T-cell (primary cell): Measurements from ENCODE around the gene SAC3D1. TPM values are rescaled to one million over a fixed set of nuclear protein-coding genes. Genes with fewer than 3 reads are reported as not detected.

Experiments
- ATAC-seq, 4 experiments: fragments of 200-7000 bp in 3 of 4; fragments of 150-1000 bp in 1 of 4; cut with Tn5 transposase; replicated peaks in 1 of 4; 1 replicate in 3 of 4; 2 replicates in 1 of 4; pipeline ENCODE4 v1.10.0; 2021; ENCODE audit warnings: moderate library complexity in 3 of 4, mild to moderate bottlenecking in 2 of 4, moderate number of reproducible peaks in 1 of 4
- CTCF ChIA-PET, 2 donors: fragments of 300-600 bp; sonication (Branson Sonifier 250); formaldehyde crosslinking; loops; one replicate each; lab custom pipeline; 2022; ENCODE audit warnings: antibody characterized with exemption in 2 of 2; lab: Charles Lee
- POLR2A ChIA-PET, 2 donors: fragments of 300-600 bp; sonication (Branson Sonifier 250); formaldehyde crosslinking; loops; one replicate each; lab custom pipeline; 2022; ENCODE audit warnings: antibody characterized with exemption in 2 of 2; lab: Charles Lee
- DNase-seq, 35 experiments: peaks; one replicate each; pipeline versions ENCODE4 v3.0.0 to v3.0.0-alpha.2; 2013 to 2023
- H3K27ac ChIP-seq: one replicate; pipeline ENCODE4 v1.5.1; 2013; ENCODE audit warnings: low read length
- H3K27me3 ChIP-seq, 2 experiments: replicated peaks in 1 of 2; 1 replicate in 1 of 2; 2 replicates in 1 of 2; pipeline versions ENCODE4 v1.6.1 to v1.7.0; 2013; ENCODE audit warnings: low read length in 1 of 2, mixed read lengths in 1 of 2; ENCODE audit not compliant: control insufficient read depth in 2 of 2, insufficient read depth in 2 of 2; ENCODE audit errors: extremely low read depth in 1 of 2
- H3K36me3 ChIP-seq, 2 donors: 1 replicate in 1 of 2; 2 replicates in 1 of 2; pipeline versions ENCODE4 v1.6.1 to v1.7.0; 2013; ENCODE audit warnings: low read length in 1 of 2; ENCODE audit not compliant: control insufficient read depth in 2 of 2, insufficient read depth in 1 of 2; ENCODE audit errors: extremely low read depth in 1 of 2
- H3K4me1 ChIP-seq, 2 experiments: 1 replicate in 1 of 2; 2 replicates in 1 of 2; pipeline versions ENCODE4 v1.6.1 to v1.7.0; 2013; ENCODE audit warnings: low read length in 2 of 2, mixed read lengths in 1 of 2; ENCODE audit not compliant: insufficient read depth in 2 of 2, control insufficient read depth in 1 of 2; ENCODE audit errors: extremely low read depth in 1 of 2
- H3K4me3 ChIP-seq, 2 donors: 1 replicate in 1 of 2; 2 replicates in 1 of 2; pipeline versions ENCODE4 v1.5.1 to v1.7.0; 2013; ENCODE audit warnings: mild to moderate bottlenecking in 2 of 2, low read length in 1 of 2, moderate library complexity in 1 of 2; ENCODE audit not compliant: control insufficient read depth in 1 of 2; ENCODE audit errors: extremely low read depth in 1 of 2
- H3K9me3 ChIP-seq: 2 replicates; pipeline ENCODE4 v1.7.0; 2013
- H3K27ac Mint-ChIP-seq, 2 donors: one replicate each; pipeline ENCODE4 v1.8.0; 2020 to 2021; ENCODE audit warnings: mild to moderate bottlenecking in 2 of 2, mixed read lengths in 2 of 2
- H3K27me3 Mint-ChIP-seq, 2 donors: one replicate each; pipeline ENCODE4 v1.8.0; 2021 to 2022; ENCODE audit warnings: mixed read lengths in 2 of 2
- H3K36me3 Mint-ChIP-seq: one replicate; pipeline ENCODE4 v1.8.0; 2021; ENCODE audit warnings: mixed read lengths
- H3K4me1 Mint-ChIP-seq, 3 donors: one replicate each; pipeline ENCODE4 v1.8.0; 2020 to 2022; ENCODE audit warnings: mixed read lengths in 3 of 3, mild to moderate bottlenecking in 1 of 3
- H3K4me3 Mint-ChIP-seq, 3 donors: one replicate each; pipeline ENCODE4 v1.8.0; 2020 to 2022; ENCODE audit warnings: mild to moderate bottlenecking in 3 of 3, mixed read lengths in 3 of 3, moderate library complexity in 3 of 3
- H3K9me3 Mint-ChIP-seq, 3 donors: one replicate each; pipeline ENCODE4 v1.8.0; 2020 to 2022; ENCODE audit warnings: mixed read lengths in 3 of 3
- WGBS: methylation state at CpG from one replicate; pipeline ENCODE4 v1.1.5; 2013; ENCODE audit warnings: missing lambda C conversion rate; ENCODE audit not compliant: insufficient coverage; 5-methylcytosine and 5-hydroxymethylcytosine counted together
- total RNA-seq, 35 experiments: library from RNA in 6 of 35; stranded (reverse) in 6 of 35; fragments of 120-200 nt in 1 of 35; gene quantifications; one replicate each; pipeline versions ENCODE4 v1.2.1 to v1.2.4 and lab custom pipeline; 2013 to 2026

SAC3D1 gene
- total RNA-seq: 10 to 100 TPM in 3 of 5 donors, 1 to 10 TPM in 2; 3.1 to 16.9 (median 14.5) TPM
- total RNA-seq (2013): 3.2 TPM
- total RNA-seq (lab: John Stamatoyannopoulos, UW): 0.87 to 10.9 (median 3.5) reads per million in 29 experiments

DNA sequence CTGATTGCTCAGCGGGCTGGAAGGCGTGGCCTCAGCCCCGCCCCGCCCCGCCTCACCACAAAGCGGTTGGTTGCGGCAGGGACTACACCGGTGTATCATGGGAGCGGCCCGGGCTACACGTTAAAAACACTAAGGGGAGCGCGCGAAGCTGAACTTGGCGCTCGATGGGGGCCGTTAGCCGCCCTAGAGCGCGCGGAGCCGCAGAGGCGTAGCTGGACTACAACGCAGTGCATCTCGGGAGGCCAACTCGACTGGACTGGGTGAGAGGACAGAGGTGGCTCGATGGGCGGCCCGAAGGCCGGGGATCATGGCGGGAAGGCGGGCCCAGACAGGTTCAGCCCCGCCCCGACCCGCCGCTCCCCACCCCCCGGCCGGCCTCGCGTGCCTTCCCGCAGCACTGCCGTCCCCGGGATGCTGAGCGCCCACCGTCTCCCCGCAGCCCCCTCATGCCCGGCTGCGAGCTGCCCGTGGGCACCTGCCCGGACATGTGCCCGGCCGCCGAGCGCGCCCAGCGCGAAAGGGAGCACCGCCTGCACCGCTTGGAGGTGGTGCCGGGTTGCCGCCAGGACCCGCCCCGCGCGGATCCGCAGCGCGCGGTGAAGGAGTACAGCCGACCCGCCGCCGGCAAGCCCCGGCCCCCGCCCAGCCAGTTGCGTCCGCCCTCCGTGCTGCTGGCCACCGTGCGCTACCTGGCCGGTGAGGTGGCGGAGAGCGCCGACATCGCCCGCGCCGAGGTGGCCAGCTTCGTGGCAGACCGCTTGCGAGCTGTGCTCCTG lies at the start of gene SAC3D1:
Gene SAC3D1 (plus strand): TSS at position 364 of the 776 bp plus-strand sequence. CDS start 83 bp downstream, at position 447.
- ChIA-PET CTCF (no interaction called here), POLR2A (no interaction called here)
- peaks cover 8% of the 10 kb centered on the region for H3K36me3 Mint-ChIP-seq

DNA sequence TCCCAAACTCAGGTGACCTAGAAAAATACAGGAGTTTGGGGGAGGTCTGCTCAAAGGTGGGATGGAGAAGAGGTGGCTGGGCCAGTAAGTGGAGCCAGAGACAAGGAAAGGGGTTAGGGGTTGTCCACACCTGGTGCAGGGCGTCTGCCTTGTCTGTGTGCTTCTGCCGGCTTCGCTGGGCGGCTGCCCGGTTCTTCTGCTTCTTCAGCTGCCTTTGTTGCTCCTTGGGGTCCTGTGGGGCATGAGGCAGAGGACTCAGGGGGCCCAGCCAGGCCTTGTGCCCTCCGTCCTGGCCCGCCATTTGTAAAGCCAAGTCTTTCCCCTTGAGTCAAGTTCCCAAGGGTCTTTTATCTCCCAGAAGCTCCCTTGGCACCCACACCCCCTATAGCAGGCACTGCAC lies 46.7 kb upstream of the SAC3D1 start:
- POLR2A ChIA-PET: interaction anchor here in 1 of 2 donors (0.5 kb wide), 1 partner anchor 39 kb away, joined by 4 read pairs; no protein-coding TSS in a partner anchor
- CTCF ChIA-PET: no interaction called here
- H3K36me3 ChIP-seq: no peaks in the 10 kb centered on the region
- Mint-ChIP-seq H3K4me3 (no peak overlapping the region), H3K9me3 (no peaks in the 10 kb centered on the region), H3K27ac (no peak overlapping the region), H3K36me3 (no peaks in the 10 kb centered on the region), H3K27me3 (peaks cover 1 to 4% of the 10 kb centered on the region in 2 donors), H3K4me1 (peaks cover 18 to 30% (median 22%) of the 10 kb centered on the region in 3 donors)
- no peak overlapping the region for H3K27ac ChIP-seq
- DNase-seq: no peak
- WGBS: 81% methylated on average over 5 of the region's 7 CpGs
- H3K27me3 ChIP-seq: peaks cover 0 to 29% of the 10 kb centered on the region in 2 experiments
- H3K4me3 ChIP-seq: no peak overlapping the region
- peaks cover 2 to 18% of the 10 kb centered on the region in 2 experiments for H3K4me1 ChIP-seq
- H3K9me3 ChIP-seq: no peaks in the 10 kb centered on the region
- no peak for ATAC-seq

More for the DNA sequence above, at the start of gene SAC3D1:
- Histone ChIP-seq H3K9me3 (no peaks in the 10 kb centered on the region), H3K4me3 (peak within 1 kb of the TSS; percentile 64 to 86), H3K27ac (peak within 1 kb of the TSS; percentile 76), H3K27me3 (no peaks in the 10 kb centered on the region), H3K4me1 (peaks cover 0 to 29% of the 10 kb centered on the region in 2 experiments), H3K36me3 (peaks cover 5 to 32% of the 10 kb centered on the region in 2 donors)
- WGBS: 0% methylated on average over 91 of the region's 91 CpGs
- ATAC-seq: peak; percentile 90 to 92 (median 91)
- H3K4me3 Mint-ChIP-seq: peak within 1 kb of the TSS; percentile 88 to 92 (median 91)
- peak within 1 kb of the TSS; percentile 92 to 96 for H3K27ac Mint-ChIP-seq
- no peaks in the 10 kb centered on the region for H3K27me3 Mint-ChIP-seq
- peak; percentile 59 to 90 (median 79) for DNase-seq
- H3K9me3 Mint-ChIP-seq: no peaks in the 10 kb centered on the region
- H3K4me1 Mint-ChIP-seq: peaks cover 11 to 21% (median 17%) of the 10 kb centered on the region in 3 donors

DNA sequence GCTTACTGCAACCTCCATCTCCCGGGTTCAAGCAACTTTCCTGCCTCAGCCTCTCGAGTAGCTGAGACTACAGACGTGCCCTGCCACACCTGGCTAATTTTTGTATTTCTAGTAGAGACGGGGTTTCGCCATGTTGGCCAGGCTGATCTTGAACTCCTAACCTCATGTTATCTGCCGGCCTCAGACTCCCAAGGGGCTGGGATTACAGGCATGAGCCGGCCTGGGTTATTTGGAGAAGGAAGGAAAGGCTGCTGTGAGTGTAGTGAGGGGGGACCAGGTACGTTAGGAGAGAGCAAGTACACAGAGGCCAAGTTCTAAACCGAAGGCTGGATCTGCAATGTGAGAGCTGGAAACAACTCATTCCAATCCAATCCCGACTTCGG lies 44.7 kb upstream of the SAC3D1 start:
- CTCF ChIA-PET: interaction anchor here in 1 of 2 donors (0.9 kb wide), 1 partner anchor 186 kb away, joined by 3 read pairs; no protein-coding TSS in a partner anchor
- H3K36me3 Mint-ChIP-seq: no peaks in the 10 kb centered on the region
- no peak overlapping the region for H3K4me3 Mint-ChIP-seq
- 63% methylated on average over 4 of the region's 11 CpGs for WGBS
- Histone ChIP-seq H3K4me1 (peaks cover 0 to 7% of the 10 kb centered on the region in 2 experiments), H3K27me3 (peaks cover 0 to 24% of the 10 kb centered on the region in 2 experiments), H3K4me3 (no peak overlapping the region), H3K27ac (no peak overlapping the region), H3K9me3 (no peaks in the 10 kb centered on the region), H3K36me3 (no peaks in the 10 kb centered on the region)
- no peak for ATAC-seq
- POLR2A ChIA-PET: no interaction called here
- H3K4me1 Mint-ChIP-seq: peaks cover 9 to 18% (median 12%) of the 10 kb centered on the region in 3 donors
- peaks cover 1 to 4% of the 10 kb centered on the region in 2 donors for H3K27me3 Mint-ChIP-seq
- no peak for DNase-seq
- no peaks in the 10 kb centered on the region for H3K9me3 Mint-ChIP-seq
- no peak overlapping the region for H3K27ac Mint-ChIP-seq

DNA sequence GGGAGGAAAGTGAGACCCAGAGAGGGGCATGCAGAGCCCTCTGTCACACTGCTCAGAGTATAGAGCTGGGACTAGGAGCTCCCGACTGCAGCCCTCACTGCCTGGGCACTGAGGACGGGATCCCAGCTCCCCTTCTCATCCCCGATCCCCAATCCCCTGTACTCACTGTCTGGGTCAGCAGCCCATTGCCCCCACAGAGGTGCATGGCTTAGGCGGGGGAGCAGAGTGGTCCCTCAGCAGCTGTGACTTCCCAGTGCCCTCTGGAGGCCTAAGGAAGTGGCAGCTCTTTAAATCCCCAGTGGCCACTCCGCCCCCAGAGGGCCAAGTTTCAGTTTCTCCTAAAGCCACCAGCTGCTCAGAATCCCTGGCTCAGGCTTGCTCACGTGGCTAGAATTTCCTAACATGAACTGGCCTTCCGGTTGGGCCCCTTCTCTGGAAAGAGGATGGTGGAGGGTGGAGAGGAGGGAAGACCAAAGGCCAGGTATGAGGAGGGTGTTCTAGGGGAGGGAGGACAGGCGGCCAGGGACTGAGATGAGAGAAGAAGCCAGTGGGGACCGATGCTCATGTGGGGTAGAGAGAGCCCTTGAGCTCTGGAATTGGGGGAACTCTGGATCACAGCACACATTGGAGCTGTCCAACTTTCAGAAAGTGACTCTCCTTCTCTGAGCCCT lies 44.2 kb upstream of the SAC3D1 start, which contains the start of gene BATF2:
Gene BATF2 (minus strand): TSS at position 262 of the 671 bp plus-strand sequence. CDS start 57 bp downstream, at position 205.
- Histone ChIP-seq H3K4me1 (peaks cover 0 to 7% of the 10 kb centered on the region in 2 experiments), H3K27me3 (peaks cover 0 to 28% of the 10 kb centered on the region in 2 experiments), H3K9me3 (no peaks in the 10 kb centered on the region), H3K27ac (no peak within 1 kb of the TSS), H3K4me3 (no peak within 1 kb of the TSS), H3K36me3 (no peaks in the 10 kb centered on the region)
- WGBS: 32% methylated on average over 8 of the region's 9 CpGs
- ATAC-seq: peak in 1 of 4 experiments; percentile 38
- ChIA-PET POLR2A (no interaction called here), CTCF (interaction anchor here (0.7 to 0.9 kb wide), 2 partner anchors 148 to 185 kb away, joined by 3 read pairs; no protein-coding TSS in a partner anchor)
- Mint-ChIP-seq H3K27ac (no peak within 1 kb of the TSS), H3K4me1 (peaks cover 9 to 16% (median 12%) of the 10 kb centered on the region in 3 donors), H3K9me3 (no peaks in the 10 kb centered on the region), H3K36me3 (no peaks in the 10 kb centered on the region), H3K4me3 (no peak within 1 kb of the TSS), H3K27me3 (peaks cover 1 to 4% of the 10 kb centered on the region in 2 donors)
- DNase-seq: peak in 3 of 35 experiments; percentile 3 to 23 (median 22)

DNA sequence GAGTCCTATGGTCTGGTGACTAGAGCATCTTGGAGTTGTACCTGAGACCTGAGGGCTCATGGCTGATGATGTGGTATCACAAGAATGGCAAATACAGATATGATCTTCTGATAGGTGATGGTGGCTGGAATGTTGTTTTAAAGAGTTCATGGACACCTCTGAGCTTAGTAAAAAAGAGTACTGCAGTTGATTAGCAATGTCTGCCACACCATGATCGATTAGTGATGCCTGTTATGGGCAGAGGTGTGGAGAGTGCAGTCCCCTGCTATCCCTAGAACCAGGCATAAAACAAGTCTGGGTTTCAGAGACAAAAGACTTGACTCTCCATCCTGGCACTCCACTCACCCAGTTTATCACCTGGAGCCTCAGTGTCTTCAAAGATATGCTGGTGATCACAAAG lies 42.9 kb upstream of the SAC3D1 start:
- H3K4me1 ChIP-seq: peaks cover 0 to 7% of the 10 kb centered on the region in 2 experiments
- no peaks in the 10 kb centered on the region for H3K36me3 ChIP-seq
- no CpG with 5 or more reads among the region's 1 CpG for WGBS
- POLR2A ChIA-PET: no interaction called here
- no peak overlapping the region for H3K27ac ChIP-seq
- peak overlapping the region; percentile 41 to 83 for H3K27ac Mint-ChIP-seq
- H3K4me1 Mint-ChIP-seq: peaks cover 9 to 16% (median 12%) of the 10 kb centered on the region in 3 donors
- H3K4me3 ChIP-seq: no peak overlapping the region
- no peaks in the 10 kb centered on the region for H3K9me3 Mint-ChIP-seq
- H3K36me3 Mint-ChIP-seq: no peaks in the 10 kb centered on the region
- H3K9me3 ChIP-seq: no peaks in the 10 kb centered on the region
- peak overlapping the region in 1 of 3 donors; percentile 15 for H3K4me3 Mint-ChIP-seq
- CTCF ChIA-PET: no interaction called here
- no peak for DNase-seq
- ATAC-seq: no peak
- H3K27me3 Mint-ChIP-seq: peaks cover 1 to 4% of the 10 kb centered on the region in 2 donors
- H3K27me3 ChIP-seq: peaks cover 0 to 35% of the 10 kb centered on the region in 2 experiments
